Activated CD8-positive, alpha-beta memory T cell treated with anti-CD3 and anti-CD28 coated beads for 48 hours (primary cell): ENCODE measurements around the gene FYN.

Experiments
- DNase-seq, 3 experiments: peaks; one replicate each; pipeline ENCODE4 v3.0.0-alpha.2; 2020; ENCODE audit warnings: low read depth in 2 of 3, low spot score in 2 of 3

The FYN gene

GRCh38 chr6:111884068-111884467 is 10.8 kb upstream of the FYN start:
- no peak for DNase-seq

- DNase-seq = no peak
Observed at GRCh38 chr6:111880181-111880888, 7.1 kb upstream of the FYN start.

- DNase-seq = no peak
Observed at GRCh38 chr6:111875741-111876140, 2.5 kb upstream of the FYN start.

GRCh38 chr6:111874025-111874415 is 768 bp upstream of the FYN start:
- DNase-seq = no peak

GRCh38 chr6:111872401-111873177 is 663 bp downstream of the FYN start:
- peak in 2 of 3 experiments; percentile 45 to 54 for DNase-seq

- no peak for DNase-seq
Observed at GRCh38 chr6:111871725-111872400, 1.4 kb downstream of the FYN start.

- DNase-seq = no peak
Observed at GRCh38 chr6:111871207-111871606, 2.0 kb downstream of the FYN start.

- DNase-seq = no peak
Observed at GRCh38 chr6:111870742-111871064, 2.5 kb downstream of the FYN start.

GRCh38 chr6:111870051-111870741 is 3.1 kb downstream of the FYN start:
- no peak for DNase-seq

GRCh38 chr6:111866857-111867256 is 6.4 kb downstream of the FYN start:
- DNase-seq = no peak

- no peak for DNase-seq
Observed at GRCh38 chr6:111865909-111866546, 7.2 kb downstream of the FYN start.

GRCh38 chr6:111865049-111865585 is 8.1 kb downstream of the FYN start:
- DNase-seq = no peak

- no peak for DNase-seq
Observed at GRCh38 chr6:111864138-111865048, 8.9 kb downstream of the FYN start.

GRCh38 chr6:111862741-111863140 is 10.5 kb downstream of the FYN start:
- DNase-seq = no peak

GRCh38 chr6:111862314-111862713 is 10.9 kb downstream of the FYN start:
- no peak for DNase-seq

GRCh38 chr6:111861431-111861885 is 11.8 kb downstream of the FYN start:
- DNase-seq = no peak

- DNase-seq = no peak
Observed at GRCh38 chr6:111858347-111858746, 14.9 kb downstream of the FYN start.

GRCh38 chr6:111857674-111858337 is 15.4 kb downstream of the FYN start:
- no peak for DNase-seq

GRCh38 chr6:111855753-111856152 is 17.5 kb downstream of the FYN start:
- DNase-seq = no peak
